GM19351 (cell line): Measurements from ENCODE around the gene PLA2G5.

Source experiments
- ATAC-seq: cut with Tn5 transposase; IDR thresholded peaks from one replicate; pipeline ENCODE4 v1.9.1; 2021; ENCODE audit warnings: mild to moderate bottlenecking, moderate library complexity; ENCODE audit not compliant: unreplicated experiment

The PLA2G5 gene

GRCh38 chr1:20089328-20090077 is 19.5 kb downstream of the PLA2G5 start:
- ATAC-seq, result no peak

GRCh38 chr1:20090119-20090518 is 20.1 kb downstream of the PLA2G5 start:
- no peak for ATAC-seq

DNA sequence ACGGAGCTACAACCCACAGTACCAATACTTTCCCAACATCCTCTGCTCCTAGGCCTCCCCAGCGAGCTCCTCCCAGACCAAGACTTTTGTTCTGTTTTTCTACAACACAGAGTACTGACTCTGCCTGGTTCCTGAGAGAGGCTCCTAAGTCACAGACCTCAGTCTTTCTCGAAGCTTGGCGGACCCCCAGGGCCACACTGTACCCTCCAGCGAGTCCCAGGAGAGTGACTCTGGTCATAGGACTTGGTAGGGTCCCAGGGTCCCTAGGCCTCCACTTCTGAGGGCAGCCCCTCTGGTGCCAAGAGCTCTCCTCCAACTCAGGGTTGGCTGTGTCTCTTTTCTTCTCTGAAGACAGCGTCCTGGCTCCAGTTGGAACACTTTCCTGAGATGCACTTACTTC is 20.6 kb downstream of the PLA2G5 start:
- no peak for ATAC-seq

GRCh38 chr1:20093303-20093702 is 23.3 kb downstream of the PLA2G5 start:
- ATAC-seq, result no peak

GRCh38 chr1:20093940-20094391 is 24.0 kb downstream of the PLA2G5 start:
- ATAC-seq, result no peak

- ATAC-seq, result no peak
Measured at GRCh38 chr1:20095564-20096434, 25.8 kb downstream of the PLA2G5 start.

DNA sequence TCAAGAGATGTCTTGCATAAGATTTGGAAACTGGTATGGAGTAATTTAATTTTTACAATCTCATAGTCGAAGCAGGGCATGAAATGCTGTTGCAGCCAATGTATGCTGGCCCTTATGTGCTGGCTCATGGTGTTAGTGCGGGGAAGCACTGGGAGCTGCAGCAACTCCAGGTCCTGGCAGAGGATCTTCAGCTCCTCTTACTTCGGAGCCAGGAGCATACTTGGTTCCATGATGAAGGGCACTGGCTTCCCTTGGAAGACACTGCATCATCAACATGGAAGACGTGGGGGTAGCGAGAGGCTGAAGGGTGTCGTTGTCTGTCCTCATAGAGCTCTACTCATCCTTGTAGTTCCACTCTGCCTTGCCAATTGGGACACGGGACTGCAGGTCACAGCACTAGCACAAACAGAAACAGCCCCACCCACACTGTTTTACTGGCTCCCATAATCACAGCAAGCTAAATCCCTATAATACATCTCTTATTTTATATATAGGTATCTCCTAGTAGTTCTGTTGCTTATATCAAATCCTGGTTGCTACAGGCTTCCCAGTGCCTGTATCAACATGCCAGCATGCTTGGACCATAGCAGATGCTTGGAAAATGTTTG is 26.9 kb downstream of the PLA2G5 start:
- ATAC-seq, result no peak

DNA sequence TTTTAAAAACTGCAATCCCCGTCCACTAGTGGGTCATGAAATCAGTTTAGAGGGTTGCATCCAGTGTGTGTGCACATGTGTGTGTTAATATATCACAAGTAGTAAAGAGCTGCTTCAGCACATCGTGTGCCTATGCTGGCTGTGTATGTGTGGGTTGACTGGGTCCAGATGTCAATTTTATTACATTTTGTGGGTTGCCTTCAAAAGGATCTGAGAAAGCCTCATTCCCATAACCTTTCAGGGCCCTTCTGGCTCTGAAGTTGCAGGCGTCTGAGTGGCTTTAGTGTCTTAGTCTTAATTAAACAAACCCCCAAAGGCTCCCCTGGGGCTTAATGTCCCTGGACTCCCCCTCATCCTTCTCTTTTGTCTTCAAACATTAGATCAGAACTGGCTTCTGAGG is 29.5 kb downstream of the PLA2G5 start:
- ATAC-seq, result no peak

DNA sequence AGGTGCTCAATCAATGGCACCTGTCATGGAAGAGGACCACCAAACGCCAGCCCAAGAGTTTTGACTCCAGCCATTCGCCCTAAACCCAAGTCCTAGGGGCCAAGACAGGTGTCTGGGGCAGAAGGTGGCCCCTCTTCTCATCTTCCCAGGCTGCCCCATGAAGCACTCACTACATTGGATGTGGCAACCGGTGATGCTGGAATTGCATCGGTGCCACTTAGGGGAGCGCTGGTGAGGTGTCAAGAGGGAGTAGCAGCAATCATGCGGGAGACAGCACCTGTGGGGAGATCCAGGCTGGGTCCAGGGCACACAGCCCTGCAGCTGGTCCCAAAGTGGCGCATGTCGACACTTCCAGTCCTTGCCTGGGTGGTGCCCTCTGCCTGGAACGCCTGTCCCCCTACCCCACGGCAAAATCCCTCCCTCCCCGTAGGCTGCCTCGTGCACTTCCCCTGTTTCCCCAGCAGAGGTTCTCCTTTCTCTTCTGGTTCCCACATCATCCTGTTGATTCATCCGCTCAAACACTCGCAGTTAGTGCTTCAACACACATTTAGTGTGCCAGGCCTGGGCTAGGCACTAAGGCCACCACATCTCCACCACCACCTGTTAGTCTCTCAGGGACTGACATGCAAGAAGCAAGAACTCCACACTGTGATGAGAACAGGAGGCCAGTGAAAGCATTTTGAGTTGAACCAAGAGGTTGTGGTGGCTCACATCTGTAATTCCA is 30.8 kb downstream of the PLA2G5 start:
- no peak for ATAC-seq

DNA sequence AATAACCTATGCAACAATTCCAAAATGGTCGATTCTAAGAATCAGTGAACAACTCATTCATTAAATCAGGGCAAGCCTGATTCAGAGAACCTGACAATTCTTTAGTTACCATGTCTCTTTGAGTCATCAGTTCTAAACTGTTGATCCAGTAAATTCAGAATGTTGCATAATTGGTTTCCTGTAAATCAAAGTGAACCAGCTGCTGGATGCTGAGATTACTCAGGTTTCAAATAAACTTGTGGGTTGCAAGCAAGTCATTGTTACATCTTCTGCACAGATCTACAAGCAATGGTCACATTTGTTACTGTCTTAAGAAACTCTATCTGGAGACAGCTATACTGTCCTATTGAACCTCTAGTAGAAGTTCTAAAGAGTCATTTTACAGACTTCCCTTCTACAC is 32.9 kb downstream of the PLA2G5 start:
- no peak for ATAC-seq

DNA sequence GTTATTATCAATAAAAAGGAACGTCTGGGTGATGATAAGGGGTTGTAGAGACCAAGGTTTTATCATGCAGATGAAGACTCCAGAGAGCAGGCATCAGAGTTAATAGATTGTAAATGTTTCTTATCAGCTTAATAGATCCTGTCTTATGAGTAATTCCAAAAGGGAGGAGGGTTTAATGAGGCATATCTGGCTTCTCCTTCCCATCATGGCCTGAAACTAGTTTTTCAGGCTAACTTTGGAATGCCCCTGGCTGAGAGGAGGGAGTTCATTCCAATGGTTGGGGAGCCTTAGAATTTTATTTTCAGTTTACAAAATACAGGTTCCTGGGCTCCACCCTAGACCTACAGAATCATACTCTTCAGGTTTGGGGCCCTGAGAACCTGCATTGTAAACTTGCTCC is 35.9 kb downstream of the PLA2G5 start:
- no peak for ATAC-seq

GRCh38 chr1:20107351-20107750 is 37.4 kb downstream of the PLA2G5 start:
- no peak for ATAC-seq

DNA sequence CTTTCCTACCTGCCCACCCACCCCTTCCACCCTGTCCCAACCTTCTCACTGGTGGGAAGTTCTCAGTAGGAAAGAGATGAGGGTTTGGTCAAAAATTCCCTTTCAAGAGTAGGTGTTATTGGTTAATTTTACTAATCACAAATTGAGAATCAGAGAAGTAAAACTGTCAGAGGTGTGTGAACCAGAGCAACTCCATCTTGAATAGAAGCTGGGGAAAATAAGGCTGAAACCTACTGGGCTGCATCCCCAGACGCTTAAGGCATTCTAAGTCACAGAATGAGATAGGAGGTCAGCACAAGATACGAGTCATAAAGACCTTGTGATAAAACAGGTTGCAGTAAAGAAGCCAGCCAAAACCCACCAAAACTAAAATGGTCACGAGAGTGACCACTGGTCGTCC is 37.8 kb downstream of the PLA2G5 start:
- ATAC-seq, result no peak

- no peak for ATAC-seq
Measured at GRCh38 chr1:20108366-20109123, 38.6 kb downstream of the PLA2G5 start.

DNA sequence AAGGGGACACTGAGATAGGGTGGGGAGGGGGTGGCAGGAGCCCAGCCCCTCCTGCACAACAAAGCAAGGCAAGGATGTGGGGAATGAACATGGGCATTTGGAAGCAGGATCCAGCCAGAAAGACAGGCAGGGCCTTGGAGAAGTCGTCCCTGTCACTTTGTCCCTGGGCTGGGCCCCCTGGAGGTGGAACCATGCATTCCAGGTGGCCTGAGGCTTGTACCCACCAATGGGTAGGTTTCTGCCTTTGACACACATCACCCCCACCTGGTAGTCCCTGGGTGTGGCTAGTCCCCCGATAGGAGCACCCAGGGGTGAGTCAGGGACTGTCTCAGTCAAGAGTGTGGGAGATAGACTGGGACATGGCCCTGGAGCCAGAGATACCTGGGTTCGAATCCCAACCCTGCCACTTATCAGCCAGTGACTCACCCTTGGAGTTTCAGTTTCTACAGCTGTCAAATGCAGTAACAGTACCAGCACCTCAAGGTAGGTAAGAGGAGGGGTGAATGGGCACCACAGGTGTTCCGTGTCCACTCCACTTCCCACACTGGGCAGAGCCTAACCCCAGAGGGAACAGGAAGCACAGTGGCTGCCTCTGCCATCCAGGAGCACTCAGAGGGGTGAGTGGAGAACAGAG is 39.3 kb downstream of the PLA2G5 start:
- ATAC-seq, result no peak

DNA sequence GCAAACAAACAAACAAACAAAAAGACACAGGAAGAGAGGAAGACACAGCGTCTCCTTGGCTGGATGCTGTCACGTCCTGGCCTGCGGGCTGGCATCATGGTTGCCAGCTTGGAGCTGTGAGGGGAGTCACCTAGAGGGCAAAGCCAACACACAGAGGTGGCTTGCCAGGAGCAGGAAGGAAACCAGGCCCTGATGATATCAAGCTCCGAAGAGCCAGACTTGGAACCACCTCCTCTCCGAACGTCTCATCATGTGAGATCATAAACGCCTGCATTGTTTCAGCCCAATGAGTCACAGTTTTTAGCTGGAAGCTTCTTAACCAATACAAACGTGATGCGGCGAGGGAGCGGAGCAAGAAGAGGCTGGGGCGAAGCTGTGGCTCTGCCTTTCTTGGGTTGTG is 40.7 kb downstream of the PLA2G5 start:
- ATAC-seq, result no peak

DNA sequence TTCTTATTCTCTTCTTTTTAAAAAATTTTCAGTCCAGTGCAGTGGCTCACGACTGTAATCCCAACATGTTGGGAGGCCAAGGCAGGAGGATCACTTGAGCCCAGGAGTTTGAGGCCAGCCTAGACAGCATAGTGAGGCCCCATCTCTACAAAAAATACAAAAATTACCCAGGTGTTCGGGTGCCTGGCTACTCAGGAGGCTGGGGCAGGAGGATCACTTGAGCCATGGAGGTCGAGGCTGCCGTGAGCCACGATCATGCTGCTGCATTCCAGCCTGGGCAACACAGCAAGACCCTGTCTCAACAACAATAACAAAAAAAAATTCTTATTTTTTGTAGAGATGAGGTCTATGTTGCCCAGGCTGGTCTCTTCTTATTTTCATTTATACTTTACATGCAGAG is 41.5 kb downstream of the PLA2G5 start:
- no peak for ATAC-seq

DNA sequence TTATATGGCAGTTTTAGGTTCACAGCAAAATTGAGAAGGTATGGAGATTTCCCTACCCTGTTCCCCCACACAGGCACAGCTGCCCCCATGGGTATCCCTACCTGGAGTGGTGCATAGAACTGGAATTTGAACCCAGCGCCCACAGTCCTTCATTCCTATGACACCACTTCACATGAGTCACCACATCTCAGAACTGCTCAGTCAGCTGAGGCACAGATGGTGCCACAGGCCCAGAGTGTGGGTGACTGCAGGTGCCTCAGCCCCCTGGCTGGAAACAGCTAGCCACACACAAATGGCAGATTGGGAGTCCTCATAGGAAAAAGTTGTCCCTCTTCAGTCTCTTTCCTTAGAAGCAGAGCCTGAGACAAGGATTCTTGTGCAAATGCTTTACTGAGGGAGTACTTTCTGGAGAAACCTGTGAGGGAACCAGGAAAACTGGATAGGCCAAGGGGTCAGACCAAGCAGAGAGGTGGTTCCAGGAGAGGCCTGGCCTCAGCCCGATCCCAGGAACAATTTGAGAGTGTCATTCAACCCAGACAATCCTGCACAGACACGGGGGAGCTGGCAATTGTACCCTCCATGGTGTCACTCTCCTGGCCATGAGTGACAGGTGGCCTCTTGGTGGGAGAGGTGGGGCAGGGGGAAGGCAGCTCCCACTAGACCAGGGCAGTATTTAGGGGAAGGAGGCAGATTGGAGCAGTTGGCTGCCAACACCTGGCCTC is 42.4 kb downstream of the PLA2G5 start:
- no peak for ATAC-seq

- ATAC-seq, result no peak
Measured at GRCh38 chr1:20114021-20114648, 44.1 kb downstream of the PLA2G5 start.
